Sigmoid colon (tissue), 4 donors: ENCODE results near the gene KREMEN2.

ENCODE experiments used
- POLR2A ChIP-seq, 2 donors: fragments of 450-650 bp; IDR thresholded peaks; one replicate each; pipeline ENCODE4 v1.6.1; 2016; ENCODE audit warnings: antibody characterized with exemption in 2 of 2, mild to moderate bottlenecking in 2 of 2, moderate library complexity in 2 of 2
- POLR2AphosphoS5 ChIP-seq, 4 donors: sonication (generic); formaldehyde crosslinking; IDR thresholded peaks; one replicate each; pipeline ENCODE4 v1.6.1; 2017; ENCODE audit warnings: antibody characterized with exemption in 4 of 4
- TF ChIP-seq, protein P1 (sequence below), 4 experiments: fragments of 450-650 bp in 3 of 4; fragments of 200-600 bp in 1 of 4; IDR thresholded peaks; one replicate each; pipeline ENCODE4 v1.5.1; 2016 to 2019; ENCODE audit warnings: antibody characterized with exemption in 4 of 4, mild to moderate bottlenecking in 3 of 4, moderate library complexity in 2 of 4

DNA sequence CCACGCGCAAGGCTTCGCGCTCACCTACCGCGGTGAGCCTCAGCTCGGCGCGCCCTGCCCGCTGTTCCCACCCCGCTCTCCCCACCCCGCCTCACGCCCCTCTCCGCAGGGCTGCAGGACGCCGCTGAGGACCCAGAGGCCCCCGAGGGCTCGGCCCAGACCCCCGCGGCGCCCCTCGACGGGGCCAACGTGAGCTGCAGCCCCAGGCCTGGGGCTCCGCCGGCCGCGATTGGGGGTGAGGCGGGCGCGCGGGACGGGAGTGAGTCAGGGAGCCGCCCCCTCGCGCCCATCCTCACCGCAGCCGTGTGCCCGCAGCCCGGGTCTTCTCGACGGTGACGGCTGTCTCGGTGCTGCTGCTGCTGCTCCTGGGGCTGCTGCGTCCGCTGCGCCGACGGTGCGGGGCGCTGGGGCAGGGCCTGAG, 3.1 kb downstream of the KREMEN2 start:
- TF ChIP-seq, protein P1, sequence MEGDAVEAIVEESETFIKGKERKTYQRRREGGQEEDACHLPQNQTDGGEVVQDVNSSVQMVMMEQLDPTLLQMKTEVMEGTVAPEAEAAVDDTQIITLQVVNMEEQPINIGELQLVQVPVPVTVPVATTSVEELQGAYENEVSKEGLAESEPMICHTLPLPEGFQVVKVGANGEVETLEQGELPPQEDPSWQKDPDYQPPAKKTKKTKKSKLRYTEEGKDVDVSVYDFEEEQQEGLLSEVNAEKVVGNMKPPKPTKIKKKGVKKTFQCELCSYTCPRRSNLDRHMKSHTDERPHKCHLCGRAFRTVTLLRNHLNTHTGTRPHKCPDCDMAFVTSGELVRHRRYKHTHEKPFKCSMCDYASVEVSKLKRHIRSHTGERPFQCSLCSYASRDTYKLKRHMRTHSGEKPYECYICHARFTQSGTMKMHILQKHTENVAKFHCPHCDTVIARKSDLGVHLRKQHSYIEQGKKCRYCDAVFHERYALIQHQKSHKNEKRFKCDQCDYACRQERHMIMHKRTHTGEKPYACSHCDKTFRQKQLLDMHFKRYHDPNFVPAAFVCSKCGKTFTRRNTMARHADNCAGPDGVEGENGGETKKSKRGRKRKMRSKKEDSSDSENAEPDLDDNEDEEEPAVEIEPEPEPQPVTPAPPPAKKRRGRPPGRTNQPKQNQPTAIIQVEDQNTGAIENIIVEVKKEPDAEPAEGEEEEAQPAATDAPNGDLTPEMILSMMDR (IDR thresholded peaks at IDR 0.05) = no peak
- TF ChIP-seq POLR2AphosphoS5 (IDR thresholded peaks at IDR 0.05) = no peak
- no peak for TF ChIP-seq POLR2A (IDR thresholded peaks at IDR 0.05)
